Fibroblast of the aortic adventitia (primary cell): Measurements from ENCODE around the gene NNMT. TPM values are rescaled to one million over a fixed set of nuclear protein-coding genes. Genes with fewer than 3 reads are reported as not detected.
A peak's percentile ranks its signal among the peaks of the same experiment; 100 is the strongest.

Source experiments
- DNase-seq: peaks from one replicate; pipeline ENCODE4 v3.0.0-alpha.2; 2010; ENCODE audit warnings: low read depth
- H3K4me3 ChIP-seq: 2 replicates; pipeline ENCODE4 v1.5.1; 2011; ENCODE audit warnings: low read depth, mild to moderate bottlenecking, control low read depth, low read length, moderate library complexity
- total RNA-seq: library from RNA; depleted of rRNA; stranded (reverse); fragments of >200 nt; gene quantifications from 2 replicates; pipeline ENCODE4 v1.2.3, GENCODE V29; 2012; ENCODE audit warnings: low replicate concordance
- TF ChIP-seq, protein P1 (sequence below): IDR thresholded peaks from 2 replicates; pipeline ENCODE4 v1.5.1; 2011; ENCODE audit warnings: mild to moderate bottlenecking, low read length, control low read depth, inconsistent platforms; ENCODE audit not compliant: insufficient read depth

The NNMT gene
- total RNA-seq, 1 donor: 178 TPM

DNA sequence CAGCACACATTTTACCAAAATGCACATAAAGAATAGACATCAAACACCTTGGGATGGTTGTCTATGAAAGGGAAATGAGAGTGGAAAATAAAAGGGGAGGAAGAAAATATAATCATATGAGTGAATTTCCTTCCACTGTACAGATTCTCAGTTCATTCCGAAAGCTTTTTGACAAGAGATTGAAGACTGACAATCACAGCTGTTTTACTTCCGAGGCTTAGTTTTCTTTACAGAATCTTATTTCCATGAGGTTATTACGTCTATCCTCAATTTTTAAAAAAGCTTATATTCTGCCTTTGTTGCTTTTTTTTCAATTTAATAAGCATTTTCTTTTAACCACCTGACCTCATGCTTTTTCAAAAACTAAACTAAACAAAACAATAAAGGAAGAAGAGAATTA, 12.8 kb upstream of the NNMT start:
- TF ChIP-seq, protein P1, sequence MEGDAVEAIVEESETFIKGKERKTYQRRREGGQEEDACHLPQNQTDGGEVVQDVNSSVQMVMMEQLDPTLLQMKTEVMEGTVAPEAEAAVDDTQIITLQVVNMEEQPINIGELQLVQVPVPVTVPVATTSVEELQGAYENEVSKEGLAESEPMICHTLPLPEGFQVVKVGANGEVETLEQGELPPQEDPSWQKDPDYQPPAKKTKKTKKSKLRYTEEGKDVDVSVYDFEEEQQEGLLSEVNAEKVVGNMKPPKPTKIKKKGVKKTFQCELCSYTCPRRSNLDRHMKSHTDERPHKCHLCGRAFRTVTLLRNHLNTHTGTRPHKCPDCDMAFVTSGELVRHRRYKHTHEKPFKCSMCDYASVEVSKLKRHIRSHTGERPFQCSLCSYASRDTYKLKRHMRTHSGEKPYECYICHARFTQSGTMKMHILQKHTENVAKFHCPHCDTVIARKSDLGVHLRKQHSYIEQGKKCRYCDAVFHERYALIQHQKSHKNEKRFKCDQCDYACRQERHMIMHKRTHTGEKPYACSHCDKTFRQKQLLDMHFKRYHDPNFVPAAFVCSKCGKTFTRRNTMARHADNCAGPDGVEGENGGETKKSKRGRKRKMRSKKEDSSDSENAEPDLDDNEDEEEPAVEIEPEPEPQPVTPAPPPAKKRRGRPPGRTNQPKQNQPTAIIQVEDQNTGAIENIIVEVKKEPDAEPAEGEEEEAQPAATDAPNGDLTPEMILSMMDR: no peak
- DNase-seq: no peak

DNA sequence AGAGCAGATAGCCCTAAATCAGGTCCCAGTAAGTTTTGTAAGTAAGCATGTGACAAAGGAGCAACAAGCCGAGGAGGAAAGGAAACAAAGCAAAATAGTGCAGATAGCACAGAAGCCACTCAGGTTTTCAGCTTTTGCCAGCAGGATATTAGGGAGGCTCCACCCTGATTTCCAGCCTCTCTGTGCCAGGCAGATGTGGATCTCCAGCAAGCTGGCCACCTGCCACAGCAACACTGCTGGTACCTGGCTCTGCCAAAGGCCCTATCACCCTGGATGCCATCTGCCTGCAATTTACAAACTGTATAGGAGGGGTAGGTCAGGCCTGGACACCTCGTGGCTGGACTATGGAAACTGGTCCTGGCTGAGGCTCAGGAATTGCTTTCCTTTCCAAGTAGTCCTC, 12.2 kb upstream of the NNMT start:
- peak; percentile 23 for DNase-seq
- H3K4me3 ChIP-seq: no peak overlapping the region
- TF ChIP-seq, protein P1: no peak

More for the DNA sequence above, 12.8 kb upstream of the NNMT start:
- H3K4me3 ChIP-seq: no peak overlapping the region

- DNase-seq: no peak
- no peak overlapping the region for H3K4me3 ChIP-seq
- TF ChIP-seq, protein P1: no peak
Measured at GRCh38 chr11:114284914-114285313, 11.3 kb upstream of the NNMT start.

GRCh38 chr11:114285599-114285998, 10.6 kb upstream of the NNMT start:
- DNase-seq: peak; percentile 68
- H3K4me3 ChIP-seq: no peak overlapping the region
- TF ChIP-seq, protein P1: no peak

GRCh38 chr11:114286229-114286628, 10.0 kb upstream of the NNMT start:
- TF ChIP-seq, protein P1: no peak
- no peak for DNase-seq
- H3K4me3 ChIP-seq: no peak overlapping the region

DNA sequence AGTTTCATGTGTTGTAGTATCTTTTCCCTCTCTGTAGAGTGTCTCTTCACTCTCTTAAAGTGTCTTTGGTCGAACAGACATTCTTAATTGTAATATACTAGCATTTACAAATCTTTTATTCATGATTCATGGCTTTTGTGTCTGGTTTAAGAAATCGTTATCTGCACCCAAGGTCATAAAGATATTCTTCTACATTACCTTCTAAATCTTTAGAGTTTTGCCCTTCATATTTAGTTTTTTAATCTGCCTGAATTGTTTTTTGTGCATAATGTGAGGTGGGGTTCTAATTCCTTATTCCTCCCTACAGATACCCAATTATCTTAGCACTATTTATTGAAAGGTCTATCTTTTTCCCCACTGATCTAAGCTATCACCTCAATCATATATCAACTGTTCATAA, 9.0 kb upstream of the NNMT start:
- TF ChIP-seq, protein P1: no peak
- no peak overlapping the region for H3K4me3 ChIP-seq
- no peak for DNase-seq

DNA sequence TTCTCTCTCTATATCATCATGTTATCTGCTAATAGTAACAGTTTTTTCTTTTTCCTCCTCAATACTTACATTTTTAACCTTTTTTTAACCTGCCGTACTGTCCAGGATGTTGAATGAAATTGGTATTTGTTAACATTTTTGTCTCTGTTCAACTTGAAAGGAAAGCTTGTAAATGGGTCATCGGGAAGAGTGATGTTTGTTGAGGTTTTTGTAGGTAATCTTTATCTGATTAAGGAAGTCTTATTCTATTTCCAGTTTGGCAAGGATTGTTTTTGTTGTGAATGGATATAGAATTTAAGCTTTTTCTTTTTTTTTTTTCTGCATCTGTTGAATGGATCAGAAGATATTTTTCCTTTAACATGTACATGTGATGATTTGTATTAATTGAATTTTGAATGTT, 8.1 kb upstream of the NNMT start:
- no peak overlapping the region for H3K4me3 ChIP-seq
- TF ChIP-seq, protein P1: no peak
- no peak for DNase-seq
